Measurements from ENCODE around the gene INTS3.
"Not testable (repeated sequence)": the region's sequence is repeated elsewhere in the genome, so short reads cannot be mapped to it uniquely, and the experiment has no call there.

INTS3 gene

DNA sequence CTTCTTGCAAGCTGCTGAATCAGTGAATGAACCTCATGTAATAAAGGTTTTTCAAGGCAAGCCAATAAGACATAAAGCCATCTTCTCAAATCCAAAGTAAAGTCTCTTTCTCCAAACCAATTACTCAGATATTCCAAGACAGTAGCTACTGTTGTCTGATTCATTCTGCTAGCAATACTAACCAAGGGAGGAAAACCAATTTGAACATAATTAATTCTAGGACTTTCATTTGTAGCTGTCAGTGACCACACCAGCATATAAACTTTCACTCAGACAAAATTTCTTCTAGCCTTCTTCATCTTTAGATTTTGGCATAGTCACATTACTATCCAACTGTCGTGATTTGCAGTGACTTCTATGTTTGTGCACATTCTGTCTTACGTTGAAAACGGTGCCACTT lies 10.5 kb upstream of the INTS3 start:
- no peak overlapping the region for H3K27ac ChIP-seq
- no peak for TF ChIP-seq ZFX (IDR thresholded peaks at IDR 0.05)

DNA sequence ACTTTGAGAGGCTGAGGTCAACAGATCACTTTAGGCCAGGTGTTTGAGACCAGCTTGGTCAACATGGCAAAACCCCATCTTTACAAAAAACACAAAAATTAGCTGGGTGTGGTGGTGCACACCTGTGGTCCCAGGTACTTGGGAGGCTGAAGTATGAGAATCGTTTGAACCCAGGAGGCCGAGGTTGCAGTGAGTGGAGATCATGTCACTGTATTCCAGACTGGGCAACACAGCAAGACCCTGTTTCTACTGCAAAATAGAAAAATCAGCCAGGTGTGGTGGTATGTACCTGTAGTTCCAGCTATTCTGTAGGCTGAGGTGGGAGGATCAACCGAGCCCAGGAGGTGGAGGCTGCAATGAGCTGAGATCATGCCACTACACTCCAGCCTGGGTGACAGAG lies 4.2 kb upstream of the INTS3 start:
- TF ChIP-seq ZFX (IDR thresholded peaks at IDR 0.05), result no peak
- TF ChIP-seq, protein P1, sequence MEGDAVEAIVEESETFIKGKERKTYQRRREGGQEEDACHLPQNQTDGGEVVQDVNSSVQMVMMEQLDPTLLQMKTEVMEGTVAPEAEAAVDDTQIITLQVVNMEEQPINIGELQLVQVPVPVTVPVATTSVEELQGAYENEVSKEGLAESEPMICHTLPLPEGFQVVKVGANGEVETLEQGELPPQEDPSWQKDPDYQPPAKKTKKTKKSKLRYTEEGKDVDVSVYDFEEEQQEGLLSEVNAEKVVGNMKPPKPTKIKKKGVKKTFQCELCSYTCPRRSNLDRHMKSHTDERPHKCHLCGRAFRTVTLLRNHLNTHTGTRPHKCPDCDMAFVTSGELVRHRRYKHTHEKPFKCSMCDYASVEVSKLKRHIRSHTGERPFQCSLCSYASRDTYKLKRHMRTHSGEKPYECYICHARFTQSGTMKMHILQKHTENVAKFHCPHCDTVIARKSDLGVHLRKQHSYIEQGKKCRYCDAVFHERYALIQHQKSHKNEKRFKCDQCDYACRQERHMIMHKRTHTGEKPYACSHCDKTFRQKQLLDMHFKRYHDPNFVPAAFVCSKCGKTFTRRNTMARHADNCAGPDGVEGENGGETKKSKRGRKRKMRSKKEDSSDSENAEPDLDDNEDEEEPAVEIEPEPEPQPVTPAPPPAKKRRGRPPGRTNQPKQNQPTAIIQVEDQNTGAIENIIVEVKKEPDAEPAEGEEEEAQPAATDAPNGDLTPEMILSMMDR (conservative IDR thresholded peaks at IDR 0.05), result no peak
- no peak overlapping the region for H3K27ac ChIP-seq

DNA sequence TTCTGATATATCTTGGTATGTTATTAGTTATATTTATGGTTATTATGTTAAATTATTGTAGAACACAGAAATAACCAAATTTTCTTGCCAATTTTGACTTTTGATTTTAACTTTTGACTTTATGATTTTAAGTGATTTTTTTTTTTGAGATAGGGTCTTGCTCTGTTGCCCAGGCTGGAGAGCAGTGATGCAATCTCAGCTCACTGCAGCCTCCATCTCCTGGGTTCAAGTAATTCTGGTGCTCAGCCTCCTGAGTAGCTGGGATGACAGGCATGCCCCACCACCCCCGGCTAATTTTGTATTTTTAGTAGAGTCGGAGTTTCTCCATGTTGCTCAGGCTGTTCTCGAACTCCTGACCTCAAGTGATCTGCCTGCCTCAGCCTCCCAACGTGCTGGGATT lies 3.2 kb upstream of the INTS3 start:
- not testable (repeated sequence) for H3K27ac ChIP-seq

DNA sequence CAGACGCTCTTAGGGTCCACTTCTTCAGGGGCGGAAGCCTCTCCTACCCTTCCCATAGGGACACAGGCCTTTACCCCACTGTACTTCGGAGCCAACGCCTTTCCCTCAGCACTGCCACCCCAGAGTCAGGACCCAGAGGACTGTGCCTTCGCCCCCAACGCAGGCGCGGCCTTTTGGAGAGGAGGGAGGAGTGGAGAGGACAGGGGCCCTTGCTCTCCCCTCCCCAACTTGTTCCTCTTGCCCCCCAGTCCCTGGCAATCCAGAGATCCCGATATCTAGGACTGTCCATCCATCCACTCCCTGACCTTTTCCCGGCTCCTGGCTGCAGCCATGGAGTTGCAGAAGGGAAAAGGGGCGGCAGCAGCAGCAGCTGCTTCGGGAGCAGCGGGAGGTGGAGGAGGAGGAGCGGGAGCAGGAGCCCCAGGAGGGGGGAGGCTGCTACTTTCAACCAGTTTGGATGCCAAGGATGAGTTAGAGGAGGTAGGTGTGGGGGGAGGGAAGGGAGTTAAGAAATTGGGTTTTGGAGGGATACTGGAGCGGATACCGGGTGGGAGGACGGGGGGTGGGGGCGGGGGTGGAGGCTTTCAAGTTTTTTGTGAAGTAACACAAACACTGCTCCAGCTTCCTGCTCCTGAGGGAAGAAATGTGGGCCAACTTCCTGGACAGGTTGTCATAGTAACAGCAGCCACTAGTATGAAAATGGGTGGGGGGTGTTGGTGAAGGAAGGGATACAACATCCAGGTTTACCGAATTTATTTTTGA lies 636 bp downstream of the INTS3 start:
- H3K27ac ChIP-seq, result peak overlapping the region; percentile 99
- TF ChIP-seq, protein P1 (conservative IDR thresholded peaks at IDR 0.05), result no peak
- TF ChIP-seq ZFX (IDR thresholded peaks at IDR 0.05), result no peak

DNA sequence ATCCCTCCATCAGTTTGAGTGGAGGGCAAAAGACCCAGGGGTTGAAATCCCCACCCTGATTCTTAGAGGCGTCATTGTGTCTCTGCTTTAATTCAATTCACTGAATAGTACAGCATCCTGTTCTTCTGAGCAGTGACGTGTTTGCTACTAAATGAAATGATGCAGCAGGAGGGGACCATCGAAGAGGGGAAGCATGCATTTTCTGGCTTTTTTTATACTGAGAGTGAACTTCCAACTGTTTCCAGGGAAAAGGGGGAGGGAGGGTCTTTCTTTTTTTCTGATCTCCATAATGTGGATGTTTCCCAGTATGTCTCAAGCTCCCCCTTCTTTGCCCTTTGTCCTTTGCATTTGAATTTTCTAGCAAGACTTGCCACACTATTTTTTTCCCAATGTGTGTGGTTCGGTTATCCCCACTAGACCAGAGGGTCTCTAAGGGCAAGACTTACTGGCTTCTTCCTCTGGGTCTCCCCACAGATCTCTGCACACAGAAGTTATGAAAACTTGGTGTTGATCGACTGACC lies 2.7 kb downstream of the INTS3 start:
- TF ChIP-seq, protein P1 (conservative IDR thresholded peaks at IDR 0.05), result no peak
- no peak for TF ChIP-seq ZFX (IDR thresholded peaks at IDR 0.05)
- no peak overlapping the region for H3K27ac ChIP-seq

DNA sequence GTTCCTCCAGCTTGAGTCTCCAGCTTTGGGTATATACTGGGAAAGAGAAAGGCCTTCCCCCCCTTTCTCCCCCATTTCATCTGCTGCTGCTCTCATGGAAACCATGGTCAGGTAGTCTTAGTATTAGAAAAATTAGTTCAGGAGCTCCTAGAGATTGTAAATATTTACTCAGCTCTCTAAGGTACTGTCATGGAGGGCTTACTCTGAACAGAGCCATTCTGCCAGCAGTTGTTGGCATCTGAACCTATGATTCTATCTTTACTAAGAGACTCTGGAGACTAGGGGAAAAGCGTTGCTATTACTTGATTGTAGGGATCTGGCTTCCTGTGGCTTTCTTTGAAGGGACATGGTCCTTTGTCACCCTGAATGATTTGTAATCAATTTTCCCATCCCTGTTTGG lies 6.1 kb downstream of the INTS3 start:
- no peak overlapping the region for H3K27ac ChIP-seq
- TF ChIP-seq, protein P1 (conservative IDR thresholded peaks at IDR 0.05), result no peak
- TF ChIP-seq ZFX (IDR thresholded peaks at IDR 0.05), result no peak

DNA sequence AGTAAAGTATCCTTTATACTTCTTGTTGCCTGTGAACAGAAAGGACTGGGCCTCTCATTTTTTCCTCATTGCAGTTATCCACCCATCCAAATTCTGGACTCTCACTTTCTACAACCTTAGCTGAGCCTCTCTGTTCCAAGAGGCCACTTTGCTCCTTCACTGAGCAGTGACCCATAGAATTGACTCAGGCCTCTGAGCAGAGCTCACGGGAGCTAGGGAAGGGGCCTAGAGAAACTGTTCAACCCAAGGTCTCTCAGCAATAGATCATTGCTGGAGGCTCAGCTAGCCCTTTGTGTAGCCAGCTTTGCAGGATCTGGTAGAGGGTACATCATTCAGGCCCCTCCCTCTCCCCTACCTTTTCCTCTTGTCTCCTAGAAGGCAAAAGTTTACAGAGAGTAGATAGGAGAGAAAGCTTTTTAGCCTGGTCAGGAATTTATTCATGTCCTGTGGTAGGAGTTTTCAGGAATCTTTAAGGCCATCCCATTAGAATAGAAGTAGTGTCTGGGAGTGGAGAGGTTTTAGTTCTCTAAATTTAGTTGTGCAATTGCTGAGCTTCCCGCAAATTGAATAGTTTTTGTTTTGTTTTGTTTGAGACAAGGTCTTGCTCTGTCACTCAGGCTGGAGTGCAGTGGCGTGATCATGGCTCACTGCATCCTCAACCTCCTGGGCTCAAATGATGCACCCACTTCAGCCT lies 6.7 kb downstream of the INTS3 start:
- H3K27ac ChIP-seq, result no peak overlapping the region
- TF ChIP-seq ZFX (IDR thresholded peaks at IDR 0.05), result no peak
- TF ChIP-seq, protein P1 (conservative IDR thresholded peaks at IDR 0.05), result no peak

DNA sequence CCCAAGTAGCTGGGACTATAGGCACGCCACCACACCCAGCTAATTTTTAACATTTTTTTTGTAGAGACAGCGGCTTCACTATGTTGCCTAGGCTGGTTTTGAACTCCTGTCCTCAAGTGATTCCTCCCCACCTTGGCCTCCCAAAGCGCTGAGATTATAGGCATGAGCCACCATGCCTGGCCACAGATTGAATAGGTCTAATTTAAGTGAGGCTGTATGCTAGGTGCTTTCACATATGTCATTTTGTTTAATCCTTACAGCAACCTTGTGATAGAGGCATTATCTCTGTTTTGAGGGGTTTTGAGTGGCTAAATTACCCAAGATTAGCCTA lies 7.2 kb downstream of the INTS3 start:
- TF ChIP-seq ZFX (IDR thresholded peaks at IDR 0.05), result no peak
- TF ChIP-seq, protein P1 (conservative IDR thresholded peaks at IDR 0.05), result no peak
- H3K27ac ChIP-seq, result no peak overlapping the region
